LNCaP clone FGC (cell line): ENCODE data around the gene COL23A1.

Experiments used
- DNase-seq: peaks from one replicate; pipeline ENCODE4 v3.0.0-alpha.2; 2011; ENCODE audit warnings: low read depth
- H3K4me3 ChIP-seq: 2 replicates; pipeline ENCODE4 v1.5.1; 2011; ENCODE audit warnings: mild to moderate bottlenecking, low read depth, low read length, control low read depth
- CTCF ChIP-seq: IDR thresholded peaks from 2 replicates; pipeline ENCODE4 v1.5.1; 2012; ENCODE audit warnings: mild to moderate bottlenecking; ENCODE audit not compliant: control insufficient read depth, insufficient read depth; ENCODE audit errors: extremely low read depth

Gene COL23A1

DNA sequence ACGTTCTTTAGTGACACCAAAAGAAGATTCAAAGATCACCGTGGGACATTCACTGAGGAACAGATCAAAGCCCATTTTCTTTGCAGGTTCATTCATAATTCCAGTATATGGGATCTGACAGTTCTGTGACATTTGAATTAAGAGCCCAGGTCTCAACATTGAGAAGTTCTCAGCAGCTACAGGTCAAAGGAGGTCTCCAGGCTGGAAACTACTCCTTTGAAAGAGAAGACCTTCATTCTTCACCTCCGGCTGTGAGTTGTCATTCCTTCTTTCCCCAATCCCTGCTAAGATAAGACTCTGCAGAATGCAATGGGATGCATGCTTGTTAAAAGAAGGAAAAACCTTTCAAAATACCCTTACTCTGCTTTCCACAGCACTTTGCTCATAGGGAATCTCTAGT, 79.0 kb downstream of the COL23A1 start:
- no peak for DNase-seq
- H3K4me3 ChIP-seq = no peak overlapping the region
- TF ChIP-seq CTCF = no peak

DNA sequence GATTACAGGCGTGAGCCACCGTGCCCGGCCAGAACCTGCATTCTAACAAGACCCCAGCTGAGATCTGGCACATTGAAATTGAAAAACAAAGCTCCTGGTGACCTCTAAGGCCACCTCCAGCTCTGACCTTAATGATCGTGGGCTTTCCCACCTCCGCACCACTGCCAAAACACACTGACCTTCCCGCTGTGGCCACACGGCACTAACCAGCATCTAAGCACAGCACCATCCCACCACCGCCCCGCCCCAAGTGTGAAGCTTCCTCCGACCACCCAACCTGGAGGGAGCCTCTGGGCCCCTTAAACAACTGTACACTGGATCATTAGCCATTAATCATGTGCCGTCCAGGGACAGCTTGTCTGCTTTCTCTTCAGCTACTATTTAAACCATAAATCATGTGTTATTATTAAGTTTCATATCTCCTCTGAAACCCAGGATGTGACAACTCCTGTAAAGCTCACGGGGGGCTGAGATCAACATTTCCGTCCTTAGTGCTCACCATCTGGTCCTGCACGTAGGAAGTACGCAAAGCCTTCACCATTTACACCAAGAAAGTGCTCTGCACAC, 80.6 kb downstream of the COL23A1 start:
- no peak for TF ChIP-seq CTCF
- H3K4me3 ChIP-seq = no peak overlapping the region
- DNase-seq = no peak

DNA sequence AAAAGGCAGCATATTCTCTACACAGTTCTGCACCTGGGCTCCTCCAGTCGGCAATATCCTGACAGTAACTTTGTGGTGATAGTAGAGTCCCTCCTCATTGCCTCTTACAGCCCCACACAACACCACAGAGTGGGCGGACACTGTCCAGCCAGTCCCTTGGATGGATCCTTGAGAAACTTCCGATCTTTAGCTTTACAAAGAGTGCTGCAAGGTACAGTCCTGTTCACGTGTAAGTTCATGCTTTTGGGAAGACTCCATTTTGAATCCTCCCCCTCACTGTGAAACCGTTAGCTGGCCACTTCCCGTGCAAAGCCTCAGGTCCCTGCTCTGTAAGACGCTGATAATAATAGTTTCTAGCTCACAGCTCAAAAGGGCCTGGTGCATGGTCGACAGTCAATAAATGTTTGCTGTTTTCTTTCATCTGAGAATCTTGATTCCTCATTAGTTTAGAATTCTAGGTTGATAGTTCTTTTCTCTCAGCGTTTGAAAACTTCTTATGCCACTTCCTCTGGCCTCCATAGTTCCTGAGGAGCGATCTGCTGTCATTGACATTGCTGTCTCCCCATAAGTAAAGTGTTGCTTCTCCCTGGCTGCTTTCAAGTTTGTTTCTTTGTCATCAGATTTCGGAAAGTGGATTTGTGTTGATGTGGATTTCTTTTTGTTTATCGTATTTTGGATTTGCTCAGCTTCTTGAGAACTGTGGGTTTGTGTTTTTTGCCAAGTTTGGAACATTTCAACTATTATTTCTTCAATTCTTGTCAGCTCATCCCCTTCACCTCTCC, 82.9 kb downstream of the COL23A1 start:
- no peak overlapping the region for H3K4me3 ChIP-seq
- TF ChIP-seq CTCF = no peak
- DNase-seq = no peak

DNA sequence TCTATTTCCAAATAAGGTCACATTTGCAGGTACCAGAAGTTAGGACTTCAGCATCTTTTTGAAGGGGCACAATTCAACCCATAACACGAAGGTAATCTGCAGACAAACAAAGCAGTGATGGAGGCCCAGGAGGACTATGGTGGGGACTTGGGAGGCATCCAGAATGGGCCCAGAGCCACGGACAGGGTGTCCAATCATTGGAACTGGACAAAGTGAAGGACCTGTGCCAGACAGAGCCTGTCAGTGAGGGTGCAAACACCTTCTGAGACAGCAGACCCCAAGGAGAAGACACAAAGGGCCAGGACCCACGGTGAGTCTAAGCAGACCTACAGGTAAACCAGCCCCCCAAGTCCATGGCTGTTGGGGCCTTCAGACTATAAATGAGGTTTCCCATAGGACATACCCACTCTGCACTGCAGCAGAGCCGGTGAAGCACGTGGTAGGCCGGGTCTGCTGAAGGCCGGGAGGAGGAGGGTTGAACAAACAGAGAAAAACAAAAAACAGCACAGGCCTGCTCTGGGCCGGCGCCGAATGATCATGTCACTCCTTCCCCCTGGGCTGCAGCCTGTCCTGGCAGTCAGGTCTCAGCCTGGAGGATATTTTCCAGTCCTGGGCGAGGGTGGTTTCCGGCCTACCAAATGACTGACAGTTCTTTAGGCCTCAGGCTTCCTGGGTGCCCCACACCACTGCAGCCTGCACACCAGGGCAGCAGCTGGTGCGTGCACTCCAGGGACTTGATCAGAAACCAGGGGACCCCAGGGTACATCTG, 84.4 kb downstream of the COL23A1 start:
- TF ChIP-seq CTCF = no peak
- no peak overlapping the region for H3K4me3 ChIP-seq
- DNase-seq = no peak

DNA sequence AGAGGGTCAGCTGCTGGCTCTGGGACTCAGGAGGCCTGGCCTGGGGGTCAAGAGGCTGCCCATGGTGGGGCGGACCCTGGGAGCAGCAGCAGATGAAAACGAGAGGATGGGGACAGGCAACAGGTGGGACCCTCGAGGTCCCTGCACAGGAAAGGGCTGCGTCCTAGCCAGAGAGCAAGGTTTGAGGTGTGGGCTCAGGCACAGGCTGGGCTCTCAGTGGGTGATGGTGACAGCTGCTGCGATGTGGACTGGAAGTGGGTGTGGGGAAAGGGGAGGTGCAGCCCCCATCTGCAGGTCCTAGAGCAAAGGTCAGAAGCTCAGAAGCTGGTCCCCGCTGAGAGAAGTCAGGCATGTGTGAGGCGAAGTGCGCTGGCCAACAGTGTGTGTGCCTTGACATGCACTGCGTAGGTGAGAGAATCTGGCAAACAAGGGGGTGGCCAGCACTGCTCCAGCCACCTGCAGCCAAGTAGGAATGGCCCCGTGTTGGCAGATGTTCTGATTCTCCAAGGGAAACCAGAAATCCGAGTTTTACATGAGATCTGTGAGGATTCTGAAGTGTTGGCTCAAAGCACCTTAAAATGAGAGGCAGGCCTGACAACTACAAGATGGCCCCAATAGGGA, 85.7 kb downstream of the COL23A1 start:
- no peak for DNase-seq
- no peak for TF ChIP-seq CTCF
- H3K4me3 ChIP-seq = no peak overlapping the region

GRCh38 chr5:178502401-178503100, 87.6 kb downstream of the COL23A1 start:
- DNase-seq = no peak
- H3K4me3 ChIP-seq = no peak overlapping the region

More at GRCh38 chr5:178502401-178503100, 87.6 kb downstream of the COL23A1 start:
- TF ChIP-seq CTCF = no peak
